Neural cell (in vitro differentiated cells): ENCODE measurements around the gene CDH12. TPM values are rescaled to one million over a fixed set of nuclear protein-coding genes. Genes with fewer than 3 reads are reported as not detected.

ENCODE experiments used
- H2AFZ ChIP-seq: fragments of 200-600, 300-800 bp; sonication (generic), shearing (Covaris generic); 2 replicates; pipeline ENCODE4 v1.6.0; 2014; ENCODE audit warnings: low read depth, mild to moderate bottlenecking, antibody characterized with exemption, low read length, moderate library complexity
- H3F3A ChIP-seq: fragments of 200-600 bp; shearing (Covaris generic); 2 replicates; pipeline ENCODE4 v1.6.1; 2016; ENCODE audit warnings: mild to moderate bottlenecking, moderate library complexity, mixed read lengths, antibody characterized with exemption, low read length; ENCODE audit not compliant: insufficient read depth, poor library complexity, severe bottlenecking
- H3K27ac ChIP-seq: fragments of 200-600, 300-800 bp; sonication (generic), shearing (Covaris generic); 2 replicates; pipeline ENCODE4 v1.5.1; 2014; ENCODE audit warnings: mild to moderate bottlenecking, low read length, moderate library complexity
- H3K27me3 ChIP-seq: fragments of 300-800, 200-600 bp; sonication (generic), shearing (Covaris generic); 2 replicates; pipeline ENCODE4 v1.6.0; 2014; ENCODE audit warnings: mild to moderate bottlenecking, low read depth, low read length, moderate library complexity; ENCODE audit not compliant: insufficient read depth
- H3K36me3 ChIP-seq: fragments of 300-800, 200-600 bp; sonication (generic), shearing (Covaris generic); 2 replicates; pipeline ENCODE4 v1.5.1; 2014; ENCODE audit warnings: mild to moderate bottlenecking, antibody characterized with exemption, low read length, moderate library complexity; ENCODE audit not compliant: insufficient read depth
- H3K4me2 ChIP-seq: fragments of 300-800, 200-600 bp; sonication (generic), shearing (Covaris generic); 2 replicates; pipeline ENCODE4 v1.6.0; 2014; ENCODE audit warnings: mild to moderate bottlenecking, low read length
- H3K4me3 ChIP-seq: fragments of 300-800, 200-600 bp; sonication (generic), shearing (Covaris generic); 2 replicates; pipeline ENCODE4 v1.5.1; 2014; ENCODE audit warnings: mild to moderate bottlenecking, low read length, moderate library complexity
- H3K79me2 ChIP-seq: fragments of 200-600 bp; shearing (Covaris generic); replicated peaks from 2 replicates; pipeline ENCODE4 v1.6.0; 2014; ENCODE audit warnings: mild to moderate bottlenecking, low read length, moderate library complexity; ENCODE audit not compliant: insufficient read depth
- H3K9ac ChIP-seq: fragments of 300-800, 200-600 bp; sonication (generic), shearing (Covaris generic); 2 replicates; pipeline ENCODE4 v1.6.1; 2016; ENCODE audit warnings: mild to moderate bottlenecking, low read length, mixed read lengths
- H3K9me2 ChIP-seq: fragments of 200-600 bp; shearing (Covaris generic); 2 replicates; pipeline ENCODE4 v1.6.1; 2016; ENCODE audit warnings: mild to moderate bottlenecking, low read length, mixed read lengths; ENCODE audit not compliant: insufficient read depth
- H3K9me3 ChIP-seq: fragments of 200-600, 300-800 bp; sonication (generic), shearing (Covaris generic); 2 replicates; pipeline ENCODE4 v1.6.1; 2016; ENCODE audit warnings: mild to moderate bottlenecking, mixed run types, low read length, moderate library complexity, mixed read lengths
- H4K20me1 ChIP-seq: fragments of 200-600 bp; shearing (Covaris generic); 2 replicates; pipeline ENCODE4 v1.6.1; 2016; ENCODE audit warnings: mild to moderate bottlenecking, mixed run types; ENCODE audit not compliant: insufficient read depth
- EP300 ChIP-seq: fragments of 450-650 bp; conservative IDR thresholded peaks from 2 replicates; pipeline ENCODE4 v1.6.1; 2014; ENCODE audit warnings: antibody characterized with exemption, mild to moderate bottlenecking, moderate library complexity; ENCODE audit not compliant: poor library complexity, severe bottlenecking
- EZH2 ChIP-seq: fragments of 200-600, 300-800 bp; shearing (Covaris generic), sonication (generic); IDR thresholded peaks from 2 replicates; pipeline ENCODE4 v1.6.1; 2014; ENCODE audit warnings: antibody characterized with exemption, low read length, borderline replicate concordance, mild to moderate bottlenecking; ENCODE audit not compliant: insufficient read depth, poor library complexity, severe bottlenecking
- MXI1 ChIP-seq: fragments of 450-650 bp; conservative IDR thresholded peaks from 2 replicates; pipeline ENCODE4 v1.6.1; 2014; ENCODE audit warnings: antibody characterized with exemption, mild to moderate bottlenecking; ENCODE audit not compliant: poor library complexity, severe bottlenecking
- POLR2AphosphoS5 ChIP-seq: IDR thresholded peaks from 2 replicates; pipeline ENCODE4 v1.6.1; 2012
- RAD21 ChIP-seq: fragments of 450-650 bp; conservative IDR thresholded peaks from 2 replicates; pipeline ENCODE4 v1.6.1; 2014; ENCODE audit warnings: antibody characterized with exemption, mild to moderate bottlenecking, moderate library complexity
- SMC3 ChIP-seq: fragments of 450-650 bp; conservative IDR thresholded peaks from 2 replicates; pipeline ENCODE4 v1.6.1; 2014; ENCODE audit warnings: antibody characterized with exemption, mild to moderate bottlenecking, moderate library complexity; ENCODE audit not compliant: poor library complexity
- TAF1 ChIP-seq: IDR thresholded peaks from 2 replicates; pipeline ENCODE4 v1.6.1; 2012; ENCODE audit warnings: low read depth
- polyA plus RNA-seq: library from polyadenylated mRNA; depleted of rRNA; stranded (reverse); fragments of >200 nt; gene quantifications from 2 replicates; pipeline ENCODE4 v1.2.3, GENCODE V29; 2014
- TF ChIP-seq, protein P1 (sequence below): IDR thresholded peaks from 2 replicates; pipeline ENCODE4 v1.6.1; 2012; ENCODE audit warnings: borderline replicate concordance
- TF ChIP-seq, protein P2 (sequence below): fragments of 450-650 bp; IDR thresholded peaks from 2 replicates; pipeline ENCODE4 v1.5.1; 2014; ENCODE audit warnings: antibody characterized with exemption, mild to moderate bottlenecking, moderate library complexity; ENCODE audit not compliant: poor library complexity, severe bottlenecking

The CDH12 gene
- polyA plus RNA-seq, 1 donor from 2014 or later, result 2.1 TPM

DNA sequence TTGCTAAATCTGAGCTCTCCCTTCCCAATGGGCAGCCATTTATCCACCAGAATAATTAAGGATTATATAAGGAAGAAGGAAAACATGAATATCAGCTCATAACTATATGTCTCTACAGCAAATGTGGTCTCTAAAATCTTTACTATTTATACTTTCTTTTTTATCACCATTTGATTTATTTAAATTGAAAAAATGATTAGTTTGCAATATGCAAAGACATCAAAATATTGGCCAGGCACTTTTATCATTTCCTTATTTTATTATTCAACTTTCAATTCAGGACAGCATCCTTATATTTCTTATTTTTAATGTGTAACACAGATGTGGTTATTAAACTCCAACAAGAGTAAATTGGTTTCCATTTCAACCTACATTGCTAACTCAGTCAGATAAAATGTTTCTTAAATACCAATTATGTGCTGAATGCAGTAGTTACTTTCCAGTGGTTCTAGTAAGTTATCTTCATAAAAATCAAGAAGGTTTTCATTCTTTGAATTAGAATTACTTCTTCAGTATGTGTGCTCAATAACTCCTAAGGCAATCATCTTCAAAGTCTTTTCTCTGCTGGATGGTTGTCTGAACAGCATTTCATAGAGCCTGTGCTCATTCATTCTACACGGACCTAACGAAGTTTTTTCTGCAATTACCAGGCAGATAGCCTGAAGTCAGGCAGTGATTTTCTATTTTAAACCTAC, 1148.0 kb downstream of the CDH12 start:
- Histone ChIP-seq H3K27me3 (no peaks in the 10 kb centered on the region), H2AFZ (no peak overlapping the region), H3K9ac (no peak overlapping the region), H3K4me2 (no peak overlapping the region), H3F3A (no peaks in the 10 kb centered on the region), H3K79me2 (no peaks in the 10 kb centered on the region), H3K9me2 (no peaks in the 10 kb centered on the region), H3K36me3 (no peaks in the 10 kb centered on the region), H3K9me3 (no peaks in the 10 kb centered on the region), H3K4me3 (no peak overlapping the region), H4K20me1 (no peaks in the 10 kb centered on the region), H3K27ac (no peak overlapping the region)
- no peak for TF ChIP-seq MXI1
- no peak for TF ChIP-seq TAF1
- TF ChIP-seq EP300, result no peak
- TF ChIP-seq, protein P1, sequence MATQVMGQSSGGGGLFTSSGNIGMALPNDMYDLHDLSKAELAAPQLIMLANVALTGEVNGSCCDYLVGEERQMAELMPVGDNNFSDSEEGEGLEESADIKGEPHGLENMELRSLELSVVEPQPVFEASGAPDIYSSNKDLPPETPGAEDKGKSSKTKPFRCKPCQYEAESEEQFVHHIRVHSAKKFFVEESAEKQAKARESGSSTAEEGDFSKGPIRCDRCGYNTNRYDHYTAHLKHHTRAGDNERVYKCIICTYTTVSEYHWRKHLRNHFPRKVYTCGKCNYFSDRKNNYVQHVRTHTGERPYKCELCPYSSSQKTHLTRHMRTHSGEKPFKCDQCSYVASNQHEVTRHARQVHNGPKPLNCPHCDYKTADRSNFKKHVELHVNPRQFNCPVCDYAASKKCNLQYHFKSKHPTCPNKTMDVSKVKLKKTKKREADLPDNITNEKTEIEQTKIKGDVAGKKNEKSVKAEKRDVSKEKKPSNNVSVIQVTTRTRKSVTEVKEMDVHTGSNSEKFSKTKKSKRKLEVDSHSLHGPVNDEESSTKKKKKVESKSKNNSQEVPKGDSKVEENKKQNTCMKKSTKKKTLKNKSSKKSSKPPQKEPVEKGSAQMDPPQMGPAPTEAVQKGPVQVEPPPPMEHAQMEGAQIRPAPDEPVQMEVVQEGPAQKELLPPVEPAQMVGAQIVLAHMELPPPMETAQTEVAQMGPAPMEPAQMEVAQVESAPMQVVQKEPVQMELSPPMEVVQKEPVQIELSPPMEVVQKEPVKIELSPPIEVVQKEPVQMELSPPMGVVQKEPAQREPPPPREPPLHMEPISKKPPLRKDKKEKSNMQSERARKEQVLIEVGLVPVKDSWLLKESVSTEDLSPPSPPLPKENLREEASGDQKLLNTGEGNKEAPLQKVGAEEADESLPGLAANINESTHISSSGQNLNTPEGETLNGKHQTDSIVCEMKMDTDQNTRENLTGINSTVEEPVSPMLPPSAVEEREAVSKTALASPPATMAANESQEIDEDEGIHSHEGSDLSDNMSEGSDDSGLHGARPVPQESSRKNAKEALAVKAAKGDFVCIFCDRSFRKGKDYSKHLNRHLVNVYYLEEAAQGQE, result no peak
- TF ChIP-seq SMC3, result no peak
- TF ChIP-seq EZH2, result no peak
- TF ChIP-seq POLR2AphosphoS5, result no peak
- TF ChIP-seq, protein P2, sequence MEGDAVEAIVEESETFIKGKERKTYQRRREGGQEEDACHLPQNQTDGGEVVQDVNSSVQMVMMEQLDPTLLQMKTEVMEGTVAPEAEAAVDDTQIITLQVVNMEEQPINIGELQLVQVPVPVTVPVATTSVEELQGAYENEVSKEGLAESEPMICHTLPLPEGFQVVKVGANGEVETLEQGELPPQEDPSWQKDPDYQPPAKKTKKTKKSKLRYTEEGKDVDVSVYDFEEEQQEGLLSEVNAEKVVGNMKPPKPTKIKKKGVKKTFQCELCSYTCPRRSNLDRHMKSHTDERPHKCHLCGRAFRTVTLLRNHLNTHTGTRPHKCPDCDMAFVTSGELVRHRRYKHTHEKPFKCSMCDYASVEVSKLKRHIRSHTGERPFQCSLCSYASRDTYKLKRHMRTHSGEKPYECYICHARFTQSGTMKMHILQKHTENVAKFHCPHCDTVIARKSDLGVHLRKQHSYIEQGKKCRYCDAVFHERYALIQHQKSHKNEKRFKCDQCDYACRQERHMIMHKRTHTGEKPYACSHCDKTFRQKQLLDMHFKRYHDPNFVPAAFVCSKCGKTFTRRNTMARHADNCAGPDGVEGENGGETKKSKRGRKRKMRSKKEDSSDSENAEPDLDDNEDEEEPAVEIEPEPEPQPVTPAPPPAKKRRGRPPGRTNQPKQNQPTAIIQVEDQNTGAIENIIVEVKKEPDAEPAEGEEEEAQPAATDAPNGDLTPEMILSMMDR, result no peak
- TF ChIP-seq RAD21, result no peak

DNA sequence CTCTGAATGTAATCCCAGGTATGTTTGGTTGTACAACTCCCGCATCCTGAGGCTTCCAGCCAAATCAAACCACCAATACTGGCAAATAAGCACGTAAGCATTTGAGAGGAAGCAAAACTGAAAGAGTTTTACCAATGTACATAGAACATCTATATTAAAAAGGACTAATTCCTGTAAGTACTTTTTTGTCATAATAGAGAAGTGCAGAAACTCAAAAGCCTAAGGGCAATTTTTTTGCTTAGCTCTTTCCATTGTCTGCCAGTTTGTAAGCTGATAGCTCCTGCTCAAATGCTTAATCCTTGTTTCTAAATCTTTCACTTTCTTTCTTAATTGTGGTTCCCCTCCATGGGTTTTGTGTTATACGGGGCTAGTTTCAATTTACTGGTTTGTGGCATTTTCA, 1151.8 kb downstream of the CDH12 start:
- Histone ChIP-seq H3K4me2 (no peak overlapping the region), H2AFZ (no peak overlapping the region), H3F3A (no peaks in the 10 kb centered on the region), H3K36me3 (no peaks in the 10 kb centered on the region), H3K4me3 (no peak overlapping the region), H3K27me3 (no peaks in the 10 kb centered on the region), H3K27ac (no peak overlapping the region), H3K79me2 (no peaks in the 10 kb centered on the region), H3K9me2 (no peaks in the 10 kb centered on the region), H3K9ac (no peak overlapping the region), H3K9me3 (no peaks in the 10 kb centered on the region), H4K20me1 (no peaks in the 10 kb centered on the region)
- TF ChIP-seq POLR2AphosphoS5 (no peak), EZH2 (no peak), TAF1 (no peak), RAD21 (no peak), MXI1 (no peak), EP300 (no peak), SMC3 (no peak)
- TF ChIP-seq, protein P1, result no peak
- TF ChIP-seq, protein P2, result no peak
